ENCODE data around the gene PEX14. TPM values are rescaled to one million over a fixed set of nuclear protein-coding genes. Genes with fewer than 3 reads are reported as not detected.

Gene PEX14
- polyA plus RNA-seq, 1 donor from 2014 or later, result 13.5 TPM

DNA sequence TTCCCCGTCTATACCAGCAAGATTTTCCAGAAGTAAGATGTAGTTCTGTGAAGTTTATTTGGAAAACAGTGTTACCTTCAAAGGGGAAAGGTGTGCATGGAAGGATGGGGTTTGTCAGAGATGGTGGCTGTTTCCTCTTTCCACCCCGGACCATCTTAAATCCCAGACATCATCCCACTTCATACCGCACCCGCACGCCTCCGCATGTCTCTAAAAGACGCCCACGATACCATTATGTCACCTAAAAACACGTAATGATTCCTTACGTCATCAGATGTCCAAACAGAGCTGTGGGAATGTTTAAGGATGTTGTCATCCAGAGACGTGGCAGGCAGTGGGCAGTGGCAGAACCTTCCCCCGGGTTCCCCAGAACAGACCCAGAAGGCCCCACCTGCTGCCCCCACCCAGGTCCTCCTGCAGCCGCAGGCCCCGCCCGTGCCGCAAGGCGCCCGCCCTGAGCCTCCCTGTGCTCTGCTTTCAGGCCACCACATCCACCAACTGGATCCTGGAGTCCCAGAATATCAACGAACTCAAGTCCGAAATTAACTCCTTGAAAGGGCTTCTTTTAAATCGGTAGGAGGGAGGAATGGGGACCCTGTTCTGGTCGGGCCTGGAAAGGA is 152.2 kb downstream of the PEX14 start:
- Histone ChIP-seq H4K20me1 (ENCODE audit: insufficient read depth) (no peaks in the 10 kb centered on the region), H3K4me2 (ENCODE audit: low read length) (no peak overlapping the region), H3K4me3 (ENCODE audit: low read length) (no peak overlapping the region), H3K27ac (ENCODE audit: low read length) (no peak overlapping the region), H3K79me2 (replicated peaks; ENCODE audit: insufficient read depth, low read length) (no peaks in the 10 kb centered on the region), H3K9me2 (ENCODE audit: insufficient read depth, low read length) (no peaks in the 10 kb centered on the region), H3K9ac (ENCODE audit: low read length) (no peak overlapping the region), H3K27me3 (ENCODE audit: insufficient read depth, low read depth, low read length) (no peaks in the 10 kb centered on the region), H2AFZ (ENCODE audit: low read depth, low read length) (no peak overlapping the region), H3K36me3 (ENCODE audit: insufficient read depth, low read length) (no peaks in the 10 kb centered on the region), H3F3A (ENCODE audit: insufficient read depth, low read length, poor library complexity, severe bottlenecking) (no peaks in the 10 kb centered on the region), H3K9me3 (ENCODE audit: low read length) (no peaks in the 10 kb centered on the region)
- TF ChIP-seq SMC3 (conservative IDR thresholded peaks at IDR 0.05; ENCODE audit: poor library complexity), result no peak
- TF ChIP-seq MXI1 (conservative IDR thresholded peaks at IDR 0.05; ENCODE audit: poor library complexity, severe bottlenecking), result no peak
- TF ChIP-seq, protein P1, sequence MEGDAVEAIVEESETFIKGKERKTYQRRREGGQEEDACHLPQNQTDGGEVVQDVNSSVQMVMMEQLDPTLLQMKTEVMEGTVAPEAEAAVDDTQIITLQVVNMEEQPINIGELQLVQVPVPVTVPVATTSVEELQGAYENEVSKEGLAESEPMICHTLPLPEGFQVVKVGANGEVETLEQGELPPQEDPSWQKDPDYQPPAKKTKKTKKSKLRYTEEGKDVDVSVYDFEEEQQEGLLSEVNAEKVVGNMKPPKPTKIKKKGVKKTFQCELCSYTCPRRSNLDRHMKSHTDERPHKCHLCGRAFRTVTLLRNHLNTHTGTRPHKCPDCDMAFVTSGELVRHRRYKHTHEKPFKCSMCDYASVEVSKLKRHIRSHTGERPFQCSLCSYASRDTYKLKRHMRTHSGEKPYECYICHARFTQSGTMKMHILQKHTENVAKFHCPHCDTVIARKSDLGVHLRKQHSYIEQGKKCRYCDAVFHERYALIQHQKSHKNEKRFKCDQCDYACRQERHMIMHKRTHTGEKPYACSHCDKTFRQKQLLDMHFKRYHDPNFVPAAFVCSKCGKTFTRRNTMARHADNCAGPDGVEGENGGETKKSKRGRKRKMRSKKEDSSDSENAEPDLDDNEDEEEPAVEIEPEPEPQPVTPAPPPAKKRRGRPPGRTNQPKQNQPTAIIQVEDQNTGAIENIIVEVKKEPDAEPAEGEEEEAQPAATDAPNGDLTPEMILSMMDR (IDR thresholded peaks at IDR 0.05; ENCODE audit: poor library complexity, severe bottlenecking), result no peak
- TF ChIP-seq RAD21 (conservative IDR thresholded peaks at IDR 0.05), result no peak
- TF ChIP-seq, protein P2, sequence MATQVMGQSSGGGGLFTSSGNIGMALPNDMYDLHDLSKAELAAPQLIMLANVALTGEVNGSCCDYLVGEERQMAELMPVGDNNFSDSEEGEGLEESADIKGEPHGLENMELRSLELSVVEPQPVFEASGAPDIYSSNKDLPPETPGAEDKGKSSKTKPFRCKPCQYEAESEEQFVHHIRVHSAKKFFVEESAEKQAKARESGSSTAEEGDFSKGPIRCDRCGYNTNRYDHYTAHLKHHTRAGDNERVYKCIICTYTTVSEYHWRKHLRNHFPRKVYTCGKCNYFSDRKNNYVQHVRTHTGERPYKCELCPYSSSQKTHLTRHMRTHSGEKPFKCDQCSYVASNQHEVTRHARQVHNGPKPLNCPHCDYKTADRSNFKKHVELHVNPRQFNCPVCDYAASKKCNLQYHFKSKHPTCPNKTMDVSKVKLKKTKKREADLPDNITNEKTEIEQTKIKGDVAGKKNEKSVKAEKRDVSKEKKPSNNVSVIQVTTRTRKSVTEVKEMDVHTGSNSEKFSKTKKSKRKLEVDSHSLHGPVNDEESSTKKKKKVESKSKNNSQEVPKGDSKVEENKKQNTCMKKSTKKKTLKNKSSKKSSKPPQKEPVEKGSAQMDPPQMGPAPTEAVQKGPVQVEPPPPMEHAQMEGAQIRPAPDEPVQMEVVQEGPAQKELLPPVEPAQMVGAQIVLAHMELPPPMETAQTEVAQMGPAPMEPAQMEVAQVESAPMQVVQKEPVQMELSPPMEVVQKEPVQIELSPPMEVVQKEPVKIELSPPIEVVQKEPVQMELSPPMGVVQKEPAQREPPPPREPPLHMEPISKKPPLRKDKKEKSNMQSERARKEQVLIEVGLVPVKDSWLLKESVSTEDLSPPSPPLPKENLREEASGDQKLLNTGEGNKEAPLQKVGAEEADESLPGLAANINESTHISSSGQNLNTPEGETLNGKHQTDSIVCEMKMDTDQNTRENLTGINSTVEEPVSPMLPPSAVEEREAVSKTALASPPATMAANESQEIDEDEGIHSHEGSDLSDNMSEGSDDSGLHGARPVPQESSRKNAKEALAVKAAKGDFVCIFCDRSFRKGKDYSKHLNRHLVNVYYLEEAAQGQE (IDR thresholded peaks at IDR 0.05; ENCODE audit: borderline replicate concordance), result no peak
- no peak for TF ChIP-seq POLR2AphosphoS5 (IDR thresholded peaks at IDR 0.05)
- TF ChIP-seq TAF1 (IDR thresholded peaks at IDR 0.05; ENCODE audit: low read depth), result no peak
- no peak for TF ChIP-seq EZH2 (IDR thresholded peaks at IDR 0.05; ENCODE audit: borderline replicate concordance, insufficient read depth, low read length, poor library complexity, severe bottlenecking)
- no peak for TF ChIP-seq EP300 (conservative IDR thresholded peaks at IDR 0.05; ENCODE audit: poor library complexity, severe bottlenecking)

DNA sequence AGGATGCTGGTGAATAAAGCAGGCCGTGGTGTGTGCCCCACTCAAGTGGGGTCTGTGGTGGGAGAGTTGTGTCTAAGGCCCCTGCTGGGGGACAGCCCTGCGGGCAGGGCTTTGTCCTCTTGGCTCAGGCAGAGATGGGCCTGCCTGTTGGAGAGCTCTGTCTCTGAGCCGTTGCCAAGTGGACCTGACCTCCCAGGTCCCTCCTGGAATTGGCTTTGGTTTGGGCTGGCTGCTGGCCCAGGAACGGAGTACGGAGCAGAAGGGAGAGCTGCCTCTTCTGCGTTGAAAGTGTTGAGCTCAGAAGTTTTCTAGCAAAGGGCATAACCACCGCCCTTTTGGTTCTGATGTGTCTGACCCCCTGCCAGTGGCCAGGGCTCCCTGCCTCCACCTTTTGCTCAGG is 153.9 kb downstream of the PEX14 start:
- Histone ChIP-seq H3K79me2 (replicated peaks; ENCODE audit: insufficient read depth, low read length) (no peaks in the 10 kb centered on the region), H3K9me3 (ENCODE audit: low read length) (no peaks in the 10 kb centered on the region), H2AFZ (ENCODE audit: low read depth, low read length) (no peak overlapping the region), H4K20me1 (ENCODE audit: insufficient read depth) (no peaks in the 10 kb centered on the region), H3K9me2 (ENCODE audit: insufficient read depth, low read length) (no peaks in the 10 kb centered on the region), H3F3A (ENCODE audit: insufficient read depth, low read length, poor library complexity, severe bottlenecking) (no peaks in the 10 kb centered on the region), H3K27me3 (ENCODE audit: insufficient read depth, low read depth, low read length) (no peaks in the 10 kb centered on the region), H3K4me3 (ENCODE audit: low read length) (no peak overlapping the region), H3K9ac (ENCODE audit: low read length) (no peak overlapping the region), H3K4me2 (ENCODE audit: low read length) (no peak overlapping the region), H3K36me3 (ENCODE audit: insufficient read depth, low read length) (no peaks in the 10 kb centered on the region), H3K27ac (ENCODE audit: low read length) (no peak overlapping the region)
- TF ChIP-seq, protein P2 (IDR thresholded peaks at IDR 0.05; ENCODE audit: borderline replicate concordance), result no peak
